GM12865 (cell line): ENCODE data around the gene DNMT3A.
A peak's percentile ranks its signal among the peaks of the same experiment; 100 is the strongest.
"Not testable (repeated sequence)": the region's sequence is repeated elsewhere in the genome, so short reads cannot be mapped to it uniquely, and the experiment has no call there.

Experiments used
- DNase-seq: peaks from one replicate; pipeline ENCODE4 v3.0.0; 2010; ENCODE audit warnings: low read depth
- H3K4me3 ChIP-seq: 2 replicates; pipeline ENCODE4 v1.5.1; 2011; ENCODE audit warnings: mild to moderate bottlenecking, low read depth, low read length, control low read depth
- TF ChIP-seq, protein P1 (sequence below): IDR thresholded peaks from 2 replicates; pipeline ENCODE4 v1.5.1; 2011; ENCODE audit warnings: low read length, control low read depth, low read depth, inconsistent platforms; ENCODE audit not compliant: insufficient read depth; ENCODE audit errors: missing control alignments

DNMT3A gene

DNA sequence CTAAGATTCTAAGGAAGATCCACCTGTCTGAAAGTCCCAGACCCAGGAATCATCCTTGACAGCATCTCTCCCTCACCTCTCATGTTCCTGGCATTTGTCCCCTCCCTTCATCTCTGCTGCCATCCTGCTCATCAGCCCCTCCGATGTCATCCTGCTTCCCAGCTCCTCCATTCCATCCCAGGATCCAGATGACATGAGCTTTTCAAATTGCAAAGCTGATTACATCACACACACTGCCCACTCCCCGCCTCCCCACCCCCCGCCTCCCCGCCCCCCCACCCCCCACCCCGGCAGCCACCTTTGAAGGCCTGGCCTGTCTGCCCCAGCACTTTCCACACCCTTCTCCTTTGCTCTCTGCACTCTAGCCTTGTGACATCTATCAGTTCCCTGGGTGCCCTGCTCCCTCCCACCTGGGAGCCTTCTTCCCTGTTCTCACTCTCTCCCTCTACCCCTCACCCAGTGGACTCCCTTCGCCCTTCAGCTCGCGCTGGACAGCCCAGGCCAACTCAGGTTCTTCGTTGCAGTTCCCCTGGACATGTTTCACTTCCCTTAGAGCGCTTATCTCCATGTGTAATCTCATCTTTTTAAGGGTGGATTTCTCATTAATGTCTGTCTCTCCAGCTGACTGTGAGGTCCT lies 61.6 kb downstream of the DNMT3A start:
- TF ChIP-seq, protein P1, sequence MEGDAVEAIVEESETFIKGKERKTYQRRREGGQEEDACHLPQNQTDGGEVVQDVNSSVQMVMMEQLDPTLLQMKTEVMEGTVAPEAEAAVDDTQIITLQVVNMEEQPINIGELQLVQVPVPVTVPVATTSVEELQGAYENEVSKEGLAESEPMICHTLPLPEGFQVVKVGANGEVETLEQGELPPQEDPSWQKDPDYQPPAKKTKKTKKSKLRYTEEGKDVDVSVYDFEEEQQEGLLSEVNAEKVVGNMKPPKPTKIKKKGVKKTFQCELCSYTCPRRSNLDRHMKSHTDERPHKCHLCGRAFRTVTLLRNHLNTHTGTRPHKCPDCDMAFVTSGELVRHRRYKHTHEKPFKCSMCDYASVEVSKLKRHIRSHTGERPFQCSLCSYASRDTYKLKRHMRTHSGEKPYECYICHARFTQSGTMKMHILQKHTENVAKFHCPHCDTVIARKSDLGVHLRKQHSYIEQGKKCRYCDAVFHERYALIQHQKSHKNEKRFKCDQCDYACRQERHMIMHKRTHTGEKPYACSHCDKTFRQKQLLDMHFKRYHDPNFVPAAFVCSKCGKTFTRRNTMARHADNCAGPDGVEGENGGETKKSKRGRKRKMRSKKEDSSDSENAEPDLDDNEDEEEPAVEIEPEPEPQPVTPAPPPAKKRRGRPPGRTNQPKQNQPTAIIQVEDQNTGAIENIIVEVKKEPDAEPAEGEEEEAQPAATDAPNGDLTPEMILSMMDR, result no peak
- no peak overlapping the region for H3K4me3 ChIP-seq
- no peak for DNase-seq

DNA sequence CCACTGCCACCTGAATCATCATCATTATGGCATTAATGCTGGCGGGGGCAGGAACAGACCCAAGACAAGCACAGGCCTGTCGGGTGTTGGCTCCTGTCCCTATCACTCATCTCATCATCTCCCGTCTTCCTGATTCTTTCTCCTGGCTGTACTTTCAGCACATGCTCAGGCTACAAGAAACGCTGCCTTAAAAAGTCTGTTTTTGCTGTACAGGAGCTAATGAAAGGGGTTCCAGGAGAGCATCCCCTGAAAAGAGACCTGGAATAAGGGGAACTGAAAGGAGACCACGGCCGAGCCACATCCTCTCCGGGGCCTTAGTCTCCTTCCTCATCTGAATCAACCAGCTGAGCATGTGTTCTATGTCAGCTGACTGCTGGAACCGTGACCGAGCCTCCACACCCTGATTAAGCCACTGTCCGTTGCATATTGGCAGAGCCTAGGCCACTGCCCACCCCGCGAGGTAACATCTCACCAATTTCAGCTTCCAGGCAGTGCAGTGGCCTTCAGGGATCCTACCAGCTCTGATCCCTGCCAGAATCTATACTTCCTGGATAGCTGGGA lies 62.6 kb downstream of the DNMT3A start:
- TF ChIP-seq, protein P1, result no peak
- peak; percentile 91 for DNase-seq

GRCh38 chr2:25276569-25277465 lies 64.9 kb downstream of the DNMT3A start:
- peak; percentile 69 for DNase-seq
- TF ChIP-seq, protein P1, result peak; percentile 81
- H3K4me3 ChIP-seq, result peak overlapping the region; percentile 12

More for the DNA sequence above, 62.6 kb downstream of the DNMT3A start:
- H3K4me3 ChIP-seq, result no peak overlapping the region

GRCh38 chr2:25275575-25275965 lies 66.2 kb downstream of the DNMT3A start:
- TF ChIP-seq, protein P1, result no peak
- H3K4me3 ChIP-seq, result no peak overlapping the region
- no peak for DNase-seq

DNA sequence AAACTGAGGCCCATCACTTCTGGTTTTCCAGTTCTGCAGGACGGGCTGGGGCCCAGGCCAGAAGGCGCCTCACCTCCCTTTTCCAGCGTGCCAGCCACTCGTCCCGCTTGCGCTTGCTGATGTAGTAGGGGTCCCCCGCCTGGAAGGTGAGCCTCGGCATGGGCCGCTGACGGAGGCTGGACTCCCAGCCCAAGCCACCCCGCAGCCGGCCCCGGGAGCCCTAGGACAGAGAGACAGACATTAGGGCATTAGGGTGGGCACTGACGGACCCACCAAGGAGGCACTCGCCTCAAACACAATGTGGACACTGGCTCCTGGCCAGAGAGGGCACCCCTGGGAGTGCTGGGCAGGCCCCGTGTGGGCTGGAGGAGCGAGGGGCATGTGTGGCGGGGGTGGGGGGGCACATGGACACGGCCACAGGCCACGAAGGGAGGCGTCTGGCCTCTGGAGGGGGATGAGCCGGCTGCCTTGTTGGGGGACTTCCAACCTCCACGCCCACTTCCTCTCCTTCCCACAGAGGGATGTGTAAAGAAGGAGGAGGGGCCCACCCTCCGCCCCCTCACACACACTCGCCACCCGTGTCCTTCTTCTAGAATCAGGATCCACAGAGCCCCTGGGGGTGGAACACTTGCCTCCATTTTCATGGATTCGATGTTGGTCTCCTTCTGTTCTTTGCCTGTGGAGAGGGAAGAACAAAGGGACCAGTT lies 66.7 kb downstream of the DNMT3A start:
- no peak overlapping the region for H3K4me3 ChIP-seq
- TF ChIP-seq, protein P1, result no peak
- peak; percentile 56 for DNase-seq

DNA sequence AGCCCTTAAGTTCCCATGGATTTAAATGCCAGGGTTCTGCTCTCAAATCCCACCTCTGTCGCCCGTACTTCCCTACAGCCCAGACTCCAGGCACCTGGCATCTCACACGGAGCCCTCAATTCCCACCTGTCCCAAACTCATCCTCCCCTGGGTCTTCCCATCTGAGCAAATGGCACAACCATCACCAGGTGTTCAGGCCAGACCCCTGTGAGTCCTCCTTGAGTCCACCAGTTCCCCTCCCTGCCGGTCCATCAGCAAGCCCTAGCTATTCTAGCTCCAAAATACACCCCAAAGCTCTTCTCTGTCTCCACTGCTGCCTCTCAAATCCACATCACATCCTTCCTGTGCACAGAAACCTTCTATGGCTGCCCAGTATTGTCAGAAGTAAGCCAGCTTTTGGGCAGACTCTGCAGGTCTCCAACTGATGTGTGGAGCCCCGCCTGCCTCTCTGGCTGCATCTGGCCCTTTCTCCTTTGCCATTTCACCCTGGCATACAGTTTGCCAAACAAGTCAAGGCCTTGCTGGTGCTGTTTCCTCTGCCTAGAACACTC lies 67.7 kb downstream of the DNMT3A start:
- TF ChIP-seq, protein P1, result no peak
- H3K4me3 ChIP-seq, result no peak overlapping the region
- no peak for DNase-seq

- not testable (repeated sequence) for H3K4me3 ChIP-seq, DNase-seq
Observed at GRCh38 chr2:25272705-25273104, 69.0 kb downstream of the DNMT3A start.
